Iris pigment epithelial cell (primary cell): ENCODE data around the gene CHN2.
"Not testable (repeated sequence)": the region's sequence is repeated elsewhere in the genome, so short reads cannot be mapped to it uniquely, and the experiment has no call there.

Experiments used
- DNase-seq: peaks from one replicate; pipeline ENCODE4 v3.0.0-alpha.2; 2011; ENCODE audit warnings: low read depth

Gene CHN2

GRCh38 chr7:29189743-29190201 lies 4.8 kb upstream of the CHN2 start:
- DNase-seq: peak; percentile 20

GRCh38 chr7:29190349-29191045 lies 4.1 kb upstream of the CHN2 start:
- no peak for DNase-seq

DNA sequence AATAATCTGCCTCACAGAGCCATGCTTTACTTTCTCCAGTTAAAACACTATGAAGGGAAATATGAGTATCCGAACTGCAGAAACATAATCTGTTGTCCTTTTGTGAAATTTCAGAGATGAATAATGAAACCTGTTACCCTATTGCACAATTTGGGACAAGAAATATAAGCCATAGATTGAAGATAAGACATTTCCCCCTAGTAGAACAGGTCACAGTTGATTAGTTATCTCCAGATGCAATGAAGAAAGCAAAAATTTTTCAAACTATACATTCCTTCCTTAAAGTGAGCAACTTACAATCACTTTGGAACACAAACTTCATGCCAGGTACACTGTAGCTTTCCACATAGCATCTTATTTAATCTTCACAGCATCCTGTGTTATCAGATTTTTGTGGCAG lies 2.3 kb upstream of the CHN2 start:
- DNase-seq: no peak

DNA sequence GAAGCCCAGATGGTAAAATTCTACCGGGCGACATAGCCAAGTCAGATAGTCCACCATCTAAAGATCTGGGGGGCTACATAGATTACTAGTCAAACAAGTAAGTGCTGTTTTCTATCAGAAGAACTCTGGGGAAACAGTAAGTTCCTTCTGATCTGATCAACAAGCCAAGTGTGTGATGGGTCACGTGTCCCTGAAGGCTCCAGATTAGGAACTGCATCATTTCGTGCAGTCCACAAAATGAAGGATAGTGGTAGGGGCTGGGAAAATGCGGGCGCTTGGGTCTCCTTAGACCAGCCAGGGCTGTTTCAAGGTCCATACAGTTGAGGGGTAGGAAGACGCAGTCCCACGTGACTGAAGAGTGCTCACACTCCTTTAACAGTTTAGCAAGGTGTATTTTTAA lies 1.8 kb upstream of the CHN2 start:
- DNase-seq: no peak

- no peak for DNase-seq
Measured at GRCh38 chr7:29193316-29194205, 1.0 kb upstream of the CHN2 start.

GRCh38 chr7:29194206-29194593 lies 375 bp upstream of the CHN2 start:
- DNase-seq: no peak

DNA sequence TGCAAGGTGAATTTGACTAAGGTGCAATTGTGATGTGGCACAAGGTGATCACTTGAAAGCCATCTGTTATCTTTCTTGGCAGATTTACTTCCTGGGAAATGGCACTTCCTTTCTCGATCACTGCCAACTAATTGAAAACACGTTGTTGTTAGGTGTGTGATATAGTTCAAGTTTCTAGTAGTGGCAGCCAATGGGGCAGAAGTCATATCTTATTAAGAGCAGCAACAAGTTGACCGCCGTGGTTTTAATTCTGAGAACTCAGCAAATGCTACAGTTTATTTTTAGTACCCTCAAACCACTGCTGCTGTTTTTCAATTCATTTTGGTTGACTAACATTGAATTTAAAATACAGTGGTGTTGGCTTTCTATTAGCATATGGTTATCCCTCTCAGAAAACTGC lies 1.6 kb downstream of the CHN2 start:
- no peak for DNase-seq

- DNase-seq: no peak
Measured at GRCh38 chr7:29196971-29197595, 2.5 kb downstream of the CHN2 start.

DNA sequence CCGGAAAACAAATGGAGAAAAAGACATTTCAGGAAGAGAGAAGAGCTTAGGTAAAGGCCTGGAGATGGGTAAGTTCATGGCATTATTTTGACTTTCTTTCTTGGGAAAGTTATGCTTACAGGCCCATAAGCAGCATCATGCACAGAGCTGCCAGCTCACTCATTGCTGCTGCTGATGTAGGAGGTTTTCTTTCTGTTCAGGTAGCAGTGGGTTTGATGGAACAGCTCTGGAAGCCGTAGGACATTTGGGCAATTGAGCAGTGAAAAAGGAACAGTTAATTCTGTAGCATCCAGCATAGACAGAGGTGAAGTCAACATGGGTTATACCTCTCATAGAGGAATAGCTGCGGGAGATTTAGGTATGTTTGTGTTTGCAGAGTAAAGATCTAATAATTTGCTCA lies 3.3 kb downstream of the CHN2 start:
- DNase-seq: no peak

DNA sequence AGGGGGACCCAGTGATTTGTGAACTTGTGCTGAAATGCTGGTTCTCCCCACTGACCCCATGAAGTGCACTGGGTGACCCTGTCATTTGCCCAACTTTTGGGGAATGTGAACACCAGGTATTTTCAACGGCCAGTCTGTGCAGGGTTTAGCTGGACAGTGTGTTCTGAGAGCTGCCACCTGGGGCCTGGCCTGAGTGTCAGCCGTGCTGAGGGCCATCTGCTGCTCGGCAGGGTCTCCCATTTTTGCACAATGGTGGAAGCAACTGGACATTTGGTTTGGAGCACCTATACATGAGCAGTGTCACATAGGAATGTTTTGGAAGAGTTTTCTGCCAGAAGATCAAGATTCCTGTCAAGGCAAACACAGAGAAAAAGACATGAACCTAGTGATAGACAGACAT lies 5.2 kb downstream of the CHN2 start:
- DNase-seq: no peak

- DNase-seq: no peak
Measured at GRCh38 chr7:29202651-29203069, 8.1 kb downstream of the CHN2 start.

GRCh38 chr7:29204491-29205272 lies 10.1 kb downstream of the CHN2 start:
- DNase-seq: no peak

DNA sequence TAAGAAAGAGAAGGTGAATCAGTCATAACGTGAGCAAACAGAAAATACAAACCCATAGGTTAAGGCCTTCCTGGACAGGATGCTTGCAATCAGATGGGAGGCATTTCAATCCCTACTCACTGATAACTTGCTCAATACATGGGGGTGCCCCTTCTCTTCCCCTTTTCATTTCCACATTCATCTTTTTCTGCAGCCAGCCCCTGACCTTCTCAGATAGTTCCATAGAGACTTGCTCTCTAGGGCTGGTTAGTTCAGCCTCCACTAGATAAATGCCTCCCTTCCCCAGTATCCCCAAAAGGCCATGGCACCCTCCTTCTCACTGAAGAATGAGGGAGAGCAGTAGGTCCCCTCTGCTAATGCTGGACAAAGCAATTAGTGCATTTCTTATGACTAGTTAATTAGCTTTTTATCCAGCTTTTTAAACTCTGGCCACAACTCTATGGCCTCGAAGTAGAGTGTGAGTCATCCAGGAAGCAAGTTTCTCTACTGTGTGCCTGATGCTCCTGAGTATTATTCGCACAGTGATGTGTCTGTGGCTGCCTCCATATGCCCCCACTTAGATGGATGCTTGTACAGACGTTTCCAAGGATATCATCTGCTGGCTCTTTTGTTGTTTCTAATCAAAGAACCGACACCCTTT lies 12.7 kb downstream of the CHN2 start:
- DNase-seq: peak; percentile 12

GRCh38 chr7:29208410-29209250 lies 14.1 kb downstream of the CHN2 start:
- DNase-seq: no peak

- no peak for DNase-seq
Measured at GRCh38 chr7:29209745-29210144, 15.2 kb downstream of the CHN2 start.

GRCh38 chr7:29212736-29213135 lies 18.2 kb downstream of the CHN2 start:
- not testable (repeated sequence) for DNase-seq

- no peak for DNase-seq
Measured at GRCh38 chr7:29214056-29214455, 19.5 kb downstream of the CHN2 start.

DNA sequence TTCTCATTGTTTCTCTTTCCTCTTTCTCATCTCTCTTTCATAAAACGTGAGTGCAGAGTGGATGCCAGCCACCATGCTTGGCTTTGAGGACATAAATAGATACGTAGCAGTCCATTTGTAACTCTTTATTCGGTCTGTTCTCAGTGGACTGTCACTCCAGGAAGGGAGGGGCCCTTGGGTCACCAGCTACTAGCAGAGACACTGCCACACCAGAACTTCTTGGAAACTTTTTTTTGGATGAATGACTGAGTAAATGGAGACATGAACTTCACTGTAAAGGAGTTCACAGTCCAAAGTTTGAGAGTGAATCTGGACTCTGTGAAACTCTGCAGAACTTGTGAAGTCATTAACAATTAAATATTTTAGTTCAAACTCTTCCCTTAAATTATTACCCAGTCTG lies 20.2 kb downstream of the CHN2 start:
- DNase-seq: no peak

- DNase-seq: no peak
Measured at GRCh38 chr7:29216128-29216527, 21.6 kb downstream of the CHN2 start.

GRCh38 chr7:29217113-29217512 lies 22.5 kb downstream of the CHN2 start:
- DNase-seq: peak; percentile 6

- DNase-seq: no peak
Measured at GRCh38 chr7:29224726-29225125, 30.2 kb downstream of the CHN2 start.
